CD4-positive, alpha-beta T cell (primary cell): ENCODE results near the gene BCL2L2. TPM values are rescaled to one million over a fixed set of nuclear protein-coding genes. Genes with fewer than 3 reads are reported as not detected.
A peak's percentile ranks its signal among the peaks of the same experiment; 100 is the strongest.

Source experiments
- ATAC-seq: fragments of 200-7000 bp; cut with Tn5 transposase; one replicate; pipeline ENCODE4 v1.10.0; 2022; ENCODE audit warnings: mild to moderate bottlenecking; ENCODE audit not compliant: poor library complexity
- CTCF ChIA-PET: fragments of 350-600 bp; sonication (Branson Sonifier 250); formaldehyde crosslinking; loops from one replicate; lab custom pipeline; 2021; ENCODE audit warnings: antibody characterized with exemption, inconsistent platforms; lab: Charles Lee
- POLR2A ChIA-PET: fragments of 350-600 bp; sonication (Branson Sonifier 250); formaldehyde crosslinking; loops from one replicate; lab custom pipeline; 2021; ENCODE audit warnings: antibody characterized with exemption, inconsistent platforms; lab: Charles Lee
- DNase-seq, 14 experiments: peaks; one replicate each; pipeline ENCODE4 v3.0.0-alpha.2; 2013 to 2020; ENCODE audit warnings: mixed read lengths in 2 of 14
- H3K27ac ChIP-seq, 2 donors: one replicate each; pipeline versions ENCODE4 v1.5.1 to v1.7.0; 2013; ENCODE audit warnings: low read length in 2 of 2, low read depth in 1 of 2, mild to moderate bottlenecking in 1 of 2
- H3K27me3 ChIP-seq, 2 experiments: 1 replicate in 1 of 2; 2 replicates in 1 of 2; pipeline versions ENCODE4 v1.6.1 to v1.7.0; 2013; ENCODE audit warnings: low read length in 2 of 2, control low read depth in 1 of 2, mild to moderate bottlenecking in 1 of 2, moderate library complexity in 1 of 2; ENCODE audit not compliant: insufficient read depth in 2 of 2, control insufficient read depth in 1 of 2
- H3K36me3 ChIP-seq: one replicate; pipeline ENCODE4 v1.6.1; 2013; ENCODE audit warnings: low read length, control low read depth; ENCODE audit not compliant: insufficient read depth
- H3K4me1 ChIP-seq: one replicate; pipeline ENCODE4 v1.6.1; 2013; ENCODE audit warnings: low read length, control low read depth; ENCODE audit not compliant: insufficient read depth
- H3K4me3 ChIP-seq: one replicate; pipeline ENCODE4 v1.5.1; 2013; ENCODE audit warnings: mild to moderate bottlenecking, low read length, moderate library complexity
- H3K9me3 ChIP-seq, 2 experiments: 1 replicate in 1 of 2; 2 replicates in 1 of 2; pipeline versions ENCODE4 v1.6.1 to v1.7.0; 2013; ENCODE audit warnings: low read length in 2 of 2, mild to moderate bottlenecking in 2 of 2, control low read depth in 1 of 2, moderate library complexity in 1 of 2; ENCODE audit not compliant: control insufficient read depth in 1 of 2, insufficient read depth in 1 of 2
- H3K27ac Mint-ChIP-seq: one replicate; pipeline ENCODE4 v1.8.0; 2020; ENCODE audit warnings: mixed read lengths
- H3K27me3 Mint-ChIP-seq: one replicate; pipeline ENCODE4 v1.8.0; 2021; ENCODE audit warnings: mixed read lengths
- H3K36me3 Mint-ChIP-seq: one replicate; pipeline ENCODE4 v1.8.0; 2021; ENCODE audit warnings: low read depth, mixed read lengths
- H3K4me1 Mint-ChIP-seq: one replicate; pipeline ENCODE4 v1.8.0; 2021; ENCODE audit warnings: low read depth, mixed read lengths
- H3K4me3 Mint-ChIP-seq: one replicate; pipeline ENCODE4 v1.8.0; 2020; ENCODE audit warnings: mild to moderate bottlenecking, mixed read lengths
- H3K9me3 Mint-ChIP-seq: one replicate; pipeline ENCODE4 v1.8.0; 2020; ENCODE audit warnings: mixed read lengths
- CTCF ChIP-seq: fragments of 200-600 bp; IDR thresholded peaks from one replicate; pipeline ENCODE4 v1.8.0; 2022; ENCODE audit warnings: antibody characterized with exemption, mild to moderate bottlenecking
- intact Hi-C, 2 experiments: fragments of 100-400 bp; cut with DNase I in 1 of 2; cut with micrococcal nuclease in 1 of 2; formaldehyde crosslinking; loops; one replicate each; pipeline versions ENCODE4 v1.15.1 to v1.9.0; 2023 to 2025; cut with DNase I, micrococcal nuclease
- total RNA-seq, 174 experiments: library from RNA in 2 of 174; stranded (reverse) in 2 of 174; gene quantifications; one replicate each; pipeline ENCODE4 v1.2.3 and lab custom pipeline; 2021 to 2026

Gene BCL2L2
- total RNA-seq, 2 experiments from 2014 or later: 2.3 to 3.7 TPM

- Histone ChIP-seq H3K27ac (no peak overlapping the region), H3K4me1 (peaks cover 8% of the 10 kb centered on the region), H3K27me3 (no peaks in the 10 kb centered on the region), H3K36me3 (peaks cover 4% of the 10 kb centered on the region), H3K4me3 (no peak overlapping the region), H3K9me3 (no peaks in the 10 kb centered on the region)
- no peaks in the 10 kb centered on the region for H3K27me3 Mint-ChIP-seq
- ATAC-seq (no peak), DNase-seq (no peak)
- ChIA-PET POLR2A (no interaction called here), CTCF (interaction anchor here (1.7 kb wide), 1 partner anchor 20 kb away, joined by 8 read pairs; no protein-coding TSS in a partner anchor)
- TF ChIP-seq CTCF: no peak
- no peaks in the 10 kb centered on the region for H3K9me3 Mint-ChIP-seq
- peaks cover 31% of the 10 kb centered on the region for H3K4me1 Mint-ChIP-seq
- intact Hi-C loops: loop anchor here (10.0 kb wide), 2 partner anchors 186 to 696 kb away; partner anchors contain the start of genes ACIN1 (in 1 of the 2), C14orf119 (in 1 of the 2) and DAD1 (in 1 of the 2)
- no peak overlapping the region for H3K4me3 Mint-ChIP-seq
- H3K36me3 Mint-ChIP-seq: peaks cover 9% of the 10 kb centered on the region
- H3K27ac Mint-ChIP-seq: no peak overlapping the region
These were observed 25.4 kb upstream of the BCL2L2 start for GRCh38 chr14:23281247-23281646.

GRCh38 chr14:23284654-23285529, 21.7 kb upstream of the BCL2L2 start:
- H3K4me1 Mint-ChIP-seq: peaks cover 32% of the 10 kb centered on the region
- ATAC-seq (no peak), DNase-seq (peak in 3 of 14 experiments; percentile 30 to 46 (median 45))
- Histone ChIP-seq H3K9me3 (no peaks in the 10 kb centered on the region), H3K4me1 (peaks cover 17% of the 10 kb centered on the region), H3K27me3 (no peaks in the 10 kb centered on the region), H3K36me3 (no peaks in the 10 kb centered on the region), H3K27ac (peak overlapping the region; percentile 77 to 81), H3K4me3 (peak overlapping the region; percentile 81)
- H3K4me3 Mint-ChIP-seq: peak overlapping the region; percentile 95
- POLR2A ChIA-PET: interaction anchor here (0.9 to 4.9 kb wide), 6 partner anchors 12 to 213 kb away, joined by 3 to 104 read pairs (median 12); partner anchors contain the start of genes ACIN1, C14orf119, NGDN and PABPN1
- intact Hi-C loops: loop anchor here (5.0 to 10.0 kb wide), 4 partner anchors 37 to 700 kb away; partner anchors contain the start of genes ACIN1 (in 2 of the 2), C14orf119 (in 2 of the 2), PABPN1 (in 2 of the 2) and DAD1 (in 1 of the 2)
- H3K9me3 Mint-ChIP-seq: no peaks in the 10 kb centered on the region
- peaks cover 10% of the 10 kb centered on the region for H3K36me3 Mint-ChIP-seq
- no peak for TF ChIP-seq CTCF
- peak overlapping the region; percentile 94 for H3K27ac Mint-ChIP-seq
- no peaks in the 10 kb centered on the region for H3K27me3 Mint-ChIP-seq
- CTCF ChIA-PET: interaction anchor here (0.6 to 2.5 kb wide), 7 partner anchors 10 to 164 kb away, joined by 3 to 23 read pairs (median 4); partner anchors contain the start of gene PABPN1

GRCh38 chr14:23285530-23286019, 21.1 kb upstream of the BCL2L2 start:
- Histone ChIP-seq H3K9me3 (no peaks in the 10 kb centered on the region), H3K4me1 (peaks cover 17% of the 10 kb centered on the region), H3K27ac (peak overlapping the region; percentile 77 to 81), H3K36me3 (no peaks in the 10 kb centered on the region), H3K4me3 (peak overlapping the region; percentile 81), H3K27me3 (no peaks in the 10 kb centered on the region)
- H3K9me3 Mint-ChIP-seq: no peaks in the 10 kb centered on the region
- ChIA-PET POLR2A (interaction anchor here (0.9 to 4.9 kb wide), 9 partner anchors 9 to 519 kb away, joined by 3 to 104 read pairs (median 9); partner anchors contain the start of genes ACIN1, C14orf119, NGDN and OXA1L), CTCF (interaction anchor here (1.2 to 2.5 kb wide), 5 partner anchors 9 to 35 kb away, joined by 3 to 23 read pairs (median 5); partner anchors contain the start of gene PABPN1)
- TF ChIP-seq CTCF: no peak
- peaks cover 10% of the 10 kb centered on the region for H3K36me3 Mint-ChIP-seq
- H3K4me3 Mint-ChIP-seq: peak overlapping the region; percentile 95
- peak in 2 of 14 experiments; percentile 4 to 15 for DNase-seq
- peak overlapping the region; percentile 94 for H3K27ac Mint-ChIP-seq
- no peaks in the 10 kb centered on the region for H3K27me3 Mint-ChIP-seq
- H3K4me1 Mint-ChIP-seq: peaks cover 32% of the 10 kb centered on the region
- ATAC-seq: peak; percentile 26
- intact Hi-C loops: loop anchor here (1.0 to 10.0 kb wide), 6 partner anchors 10 to 701 kb away; partner anchors contain the start of genes ACIN1 (in 2 of the 2), C14orf119 (in 2 of the 2), PABPN1 (in 2 of the 2) and DAD1 (in 1 of the 2)
